BLaER1 (cell line): Measurements from ENCODE around the gene CPNE1.

Source experiments
- H3K27ac ChIP-seq: shearing (Covaris generic); formaldehyde crosslinking; 2 replicates; pipeline ENCODE4 v1.8.1; 2022
- H3K27me3 ChIP-seq: shearing (Covaris generic); formaldehyde crosslinking; 2 replicates; pipeline ENCODE4 v1.8.1; 2022
- H3K36me3 ChIP-seq: shearing (Covaris generic); formaldehyde crosslinking; 2 replicates; pipeline ENCODE4 v1.8.1; 2022
- H3K4me1 ChIP-seq: shearing (Covaris generic); formaldehyde crosslinking; 2 replicates; pipeline ENCODE4 v1.8.1; 2022
- H3K4me2 ChIP-seq: shearing (Covaris generic); formaldehyde crosslinking; 2 replicates; pipeline ENCODE4 v1.8.1; 2022
- H3K4me3 ChIP-seq: shearing (Covaris generic); formaldehyde crosslinking; 2 replicates; pipeline ENCODE4 v1.8.1; 2022
- H3K9ac ChIP-seq: shearing (Covaris generic); formaldehyde crosslinking; 2 replicates; pipeline ENCODE4 v1.8.1; 2022
- H3K9me3 ChIP-seq: shearing (Covaris generic); formaldehyde crosslinking; 2 replicates; pipeline ENCODE4 v1.8.1; 2022
- H4K20me1 ChIP-seq: shearing (Covaris generic); formaldehyde crosslinking; 2 replicates; pipeline ENCODE4 v1.8.1; 2022
- Cebpa-rat ChIP-seq: shearing (Covaris generic); IDR thresholded peaks from 2 replicates; pipeline ENCODE4 v1.8.1; 2022

The CPNE1 gene

DNA sequence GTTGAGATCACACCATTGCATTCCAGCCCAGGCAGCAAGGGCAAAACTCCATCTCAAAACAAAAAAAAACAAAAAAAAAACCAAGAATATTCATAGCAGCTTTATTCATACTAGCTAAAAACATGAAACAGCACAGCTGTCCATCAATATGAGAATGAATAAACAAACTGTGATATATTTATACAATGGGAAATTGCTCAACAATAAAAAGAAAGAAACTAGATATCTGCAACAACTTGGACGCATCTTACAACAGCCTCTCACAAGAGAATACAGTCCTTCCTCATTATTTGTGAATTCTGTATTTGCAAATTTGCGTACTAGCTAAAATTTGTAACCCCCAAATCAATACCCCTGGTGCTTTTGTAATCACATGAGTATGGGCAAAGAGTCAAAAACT is 77.3 kb downstream of the CPNE1 start:
- H3K4me2 ChIP-seq, result no peak overlapping the region
- no peak overlapping the region for H3K4me3 ChIP-seq
- no peaks in the 10 kb centered on the region for H3K27me3 ChIP-seq
- H3K36me3 ChIP-seq, result peaks cover under 1% of the 10 kb centered on the region; the same call in 1 of the 2 replicates
- H4K20me1 ChIP-seq, result no peaks in the 10 kb centered on the region
- H3K9me3 ChIP-seq, result 0 out of 2 replicates have a peak, but pooled peaks cover under 1% of the 10 kb centered on the region
- H3K4me1 ChIP-seq, result peaks cover 7% of the 10 kb centered on the region
- no peak for TF ChIP-seq Cebpa-rat
- no peak overlapping the region for H3K9ac ChIP-seq
- no peak overlapping the region for H3K27ac ChIP-seq

DNA sequence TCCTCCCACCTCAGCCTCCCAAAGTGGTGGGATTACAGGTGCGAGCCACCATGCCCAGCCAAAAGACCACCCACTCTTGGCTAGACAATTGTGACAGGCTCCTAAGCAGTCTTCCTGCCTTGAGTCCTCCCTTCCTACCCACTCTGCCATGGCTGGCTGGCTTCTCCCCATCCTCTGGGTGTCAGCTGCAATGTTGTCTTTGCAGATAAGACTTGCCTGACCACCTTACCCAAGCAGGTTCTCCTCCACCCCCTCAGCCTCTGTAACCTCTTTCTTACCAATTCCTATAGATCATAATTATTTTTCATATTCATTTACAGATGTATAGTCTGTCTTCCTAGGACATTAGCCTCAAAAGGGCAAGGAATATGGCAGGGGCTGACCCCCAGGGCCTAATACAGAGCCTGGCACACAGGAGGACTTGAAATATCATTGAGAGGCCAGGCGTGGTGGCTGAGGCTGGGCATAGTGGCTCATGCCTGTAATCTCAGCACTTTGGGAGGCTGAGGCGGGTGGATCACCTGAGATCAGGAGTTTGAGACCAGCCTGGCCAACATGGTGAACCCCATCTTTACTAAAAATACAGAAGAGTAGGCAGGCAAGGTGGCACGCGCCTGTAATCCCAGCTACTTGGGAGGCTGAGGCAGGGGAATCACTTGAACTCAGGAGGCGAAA is 77.8 kb downstream of the CPNE1 start:
- Histone ChIP-seq H3K9ac (no peak overlapping the region), H3K9me3 (peaks cover 6% of the 10 kb centered on the region; the same call in 1 of the 2 replicates), H3K27ac (no peak overlapping the region), H3K4me2 (no peak overlapping the region), H3K27me3 (no peaks in the 10 kb centered on the region), H3K36me3 (peaks cover 4% of the 10 kb centered on the region; the same call in 1 of the 2 replicates), H4K20me1 (no peaks in the 10 kb centered on the region), H3K4me1 (peaks cover 2% of the 10 kb centered on the region), H3K4me3 (no peak overlapping the region)
- TF ChIP-seq Cebpa-rat, result no peak

DNA sequence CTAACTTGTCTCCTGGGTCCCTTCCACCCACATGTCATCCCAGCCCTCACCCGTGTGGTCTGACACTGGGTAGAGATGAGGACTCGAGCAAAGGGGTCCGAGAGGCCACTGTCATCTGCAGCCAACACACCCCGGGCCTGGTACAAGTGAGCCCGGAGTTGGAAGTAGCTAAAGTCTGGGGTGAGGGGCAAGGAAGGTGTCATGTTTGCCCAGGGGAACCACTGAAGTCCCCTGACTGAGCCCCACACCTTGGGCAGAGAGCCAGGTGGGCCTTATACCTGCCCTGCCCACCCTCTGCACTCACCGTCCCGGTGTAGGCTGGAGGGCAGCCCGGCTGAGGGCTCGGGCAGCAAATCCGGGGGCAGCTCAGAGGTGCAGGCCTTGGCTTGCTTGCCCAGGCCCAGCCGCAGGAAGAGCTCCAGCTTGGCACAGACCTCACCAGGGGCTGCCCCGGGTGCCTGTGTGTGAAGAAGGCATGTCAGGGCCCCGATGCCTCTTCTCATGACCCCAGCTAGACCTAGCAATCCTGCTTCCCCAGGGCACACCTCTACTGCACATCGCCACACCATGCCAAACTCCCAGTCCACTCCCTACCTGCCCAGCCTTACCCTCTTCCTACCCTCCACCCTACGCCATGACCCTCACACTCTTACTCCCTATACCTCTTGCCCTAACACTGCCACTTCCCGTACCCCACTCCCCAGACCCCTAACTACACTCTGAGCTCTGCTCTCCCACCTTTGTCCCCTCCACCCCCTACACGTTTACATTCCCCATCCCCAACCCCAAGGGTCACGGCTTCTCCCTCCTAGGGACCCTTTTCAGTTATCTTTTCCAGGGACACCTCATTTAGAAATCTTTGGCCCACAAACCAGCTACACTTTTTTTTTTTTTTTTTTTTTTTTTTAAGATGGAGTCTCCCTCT is 80.8 kb downstream of the CPNE1 start:
- no peak for TF ChIP-seq Cebpa-rat
- Histone ChIP-seq H3K27ac (no peak overlapping the region), H3K4me2 (no peak overlapping the region), H3K4me1 (no peaks in the 10 kb centered on the region), H3K36me3 (peaks cover 4% of the 10 kb centered on the region; the same call in 1 of the 2 replicates), H3K4me3 (no peak overlapping the region), H3K27me3 (no peaks in the 10 kb centered on the region), H3K9ac (no peak overlapping the region), H4K20me1 (no peaks in the 10 kb centered on the region), H3K9me3 (peaks cover 14% of the 10 kb centered on the region)

DNA sequence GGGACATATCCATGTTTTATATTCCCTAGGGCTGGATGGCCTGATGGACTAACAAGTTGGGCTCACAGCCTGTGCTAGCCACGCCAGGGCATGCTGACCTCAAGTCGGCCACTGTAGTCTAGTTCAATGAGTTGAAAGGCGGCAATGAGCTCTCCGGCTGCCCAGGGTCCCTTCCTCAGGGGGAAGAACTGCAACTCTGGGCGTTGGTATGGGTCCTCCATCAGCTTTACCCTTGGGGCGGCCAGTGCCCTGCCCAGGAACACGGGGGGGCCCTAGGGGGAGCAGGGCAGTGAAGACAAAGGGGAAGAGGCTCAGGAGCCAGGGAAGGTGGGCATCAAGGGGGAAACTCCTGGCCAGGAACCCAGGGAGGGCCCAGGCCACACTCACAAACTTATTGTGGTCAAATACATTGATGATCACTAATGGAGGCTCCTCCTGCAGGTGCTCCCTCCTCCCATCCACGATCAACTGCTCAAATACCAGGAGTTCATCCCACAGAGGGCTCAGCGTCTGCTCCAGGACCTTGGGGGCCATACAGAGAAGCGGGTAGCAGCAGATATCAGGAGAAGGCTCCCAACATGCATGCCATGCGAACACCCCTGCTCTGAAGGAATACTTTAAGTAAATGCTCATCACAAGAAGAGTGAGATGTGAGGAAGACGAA is 81.8 kb downstream of the CPNE1 start:
- Histone ChIP-seq H3K27ac (no peak overlapping the region), H3K27me3 (no peaks in the 10 kb centered on the region), H3K4me2 (no peak overlapping the region), H3K4me3 (no peak overlapping the region), H3K9ac (no peak overlapping the region), H3K36me3 (peaks cover 4% of the 10 kb centered on the region; the same call in 1 of the 2 replicates), H3K9me3 (peaks cover 14% of the 10 kb centered on the region), H3K4me1 (no peaks in the 10 kb centered on the region), H4K20me1 (no peaks in the 10 kb centered on the region)
- no peak for TF ChIP-seq Cebpa-rat

DNA sequence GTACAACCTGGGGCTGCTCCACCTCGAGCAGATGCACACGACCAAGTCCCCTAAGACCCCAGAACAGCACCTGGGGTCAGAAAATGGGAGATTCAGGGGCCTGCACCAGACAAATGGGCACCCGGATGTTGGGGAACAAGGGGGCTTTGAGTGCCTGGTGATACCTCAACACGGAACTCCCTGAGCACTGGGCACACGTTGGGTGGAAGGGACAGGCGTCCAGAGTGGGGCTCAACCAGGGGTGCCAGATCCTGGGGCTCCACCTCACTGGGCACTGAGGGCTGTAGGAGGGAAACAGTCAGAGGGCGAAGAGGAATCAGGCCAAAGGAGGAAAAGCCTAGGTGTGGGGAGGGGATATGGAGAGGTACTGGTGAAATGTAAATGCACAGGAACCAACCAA is 82.6 kb downstream of the CPNE1 start:
- Histone ChIP-seq H4K20me1 (no peaks in the 10 kb centered on the region), H3K4me2 (no peak overlapping the region), H3K9me3 (peaks cover 14% of the 10 kb centered on the region), H3K27ac (no peak overlapping the region), H3K9ac (no peak overlapping the region), H3K4me3 (no peak overlapping the region), H3K27me3 (no peaks in the 10 kb centered on the region), H3K36me3 (peaks cover 4% of the 10 kb centered on the region; the same call in 1 of the 2 replicates), H3K4me1 (no peaks in the 10 kb centered on the region)
- no peak for TF ChIP-seq Cebpa-rat

DNA sequence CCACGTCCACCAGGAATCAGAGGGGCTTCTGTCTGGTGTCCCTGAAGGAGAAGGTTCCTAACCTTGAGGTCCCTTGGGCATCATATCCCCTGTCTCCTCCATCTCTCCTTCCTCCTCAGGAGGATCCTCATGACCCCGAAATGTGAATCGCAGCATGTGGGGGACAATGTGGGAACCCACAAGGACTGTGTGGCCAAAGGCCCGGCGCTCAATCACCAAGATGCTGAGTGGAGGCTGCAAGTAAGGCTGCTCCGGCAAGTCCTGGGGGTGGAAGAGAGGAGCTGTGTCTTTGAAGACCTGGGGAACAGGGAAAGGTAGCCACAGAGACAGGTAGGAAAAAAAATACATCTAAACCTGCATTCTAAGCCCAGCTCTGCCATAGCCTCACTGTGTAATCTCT is 85.5 kb downstream of the CPNE1 start:
- H3K4me3 ChIP-seq, result no peak overlapping the region
- peaks cover 14% of the 10 kb centered on the region for H3K9me3 ChIP-seq
- H3K27ac ChIP-seq, result no peak overlapping the region
- H3K4me1 ChIP-seq, result no peaks in the 10 kb centered on the region
- peaks cover 4% of the 10 kb centered on the region; the same call in 1 of the 2 replicates for H3K36me3 ChIP-seq
- TF ChIP-seq Cebpa-rat, result no peak
- no peaks in the 10 kb centered on the region for H4K20me1 ChIP-seq
- no peak overlapping the region for H3K9ac ChIP-seq
- no peak overlapping the region for H3K4me2 ChIP-seq
- no peaks in the 10 kb centered on the region for H3K27me3 ChIP-seq

DNA sequence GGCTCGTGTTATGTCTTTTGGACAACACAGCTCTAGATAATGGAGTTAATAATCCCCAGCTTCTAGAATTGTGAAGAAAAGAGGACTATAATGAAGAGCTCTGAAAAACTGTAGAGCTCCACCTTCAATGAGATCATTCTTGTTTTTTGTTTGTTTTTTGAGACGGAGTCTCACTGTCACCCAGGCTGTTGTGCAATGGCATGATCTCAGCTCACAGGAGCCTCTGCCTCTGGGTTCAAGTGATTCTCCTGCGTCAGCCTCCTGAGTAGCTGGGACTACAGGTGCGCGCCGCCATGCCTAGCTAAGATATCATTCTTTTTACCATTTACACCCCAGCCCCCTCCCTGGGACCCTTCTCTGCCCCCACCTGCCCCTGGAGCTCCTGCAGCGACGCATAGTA is 86.2 kb downstream of the CPNE1 start:
- Histone ChIP-seq H3K9ac (no peak overlapping the region), H3K9me3 (peaks cover 17% of the 10 kb centered on the region), H3K36me3 (peaks cover 4% of the 10 kb centered on the region; the same call in 1 of the 2 replicates), H3K27ac (no peak overlapping the region), H3K27me3 (no peaks in the 10 kb centered on the region), H3K4me3 (no peak overlapping the region), H3K4me2 (no peak overlapping the region), H3K4me1 (no peaks in the 10 kb centered on the region), H4K20me1 (no peaks in the 10 kb centered on the region)
- TF ChIP-seq Cebpa-rat, result no peak

DNA sequence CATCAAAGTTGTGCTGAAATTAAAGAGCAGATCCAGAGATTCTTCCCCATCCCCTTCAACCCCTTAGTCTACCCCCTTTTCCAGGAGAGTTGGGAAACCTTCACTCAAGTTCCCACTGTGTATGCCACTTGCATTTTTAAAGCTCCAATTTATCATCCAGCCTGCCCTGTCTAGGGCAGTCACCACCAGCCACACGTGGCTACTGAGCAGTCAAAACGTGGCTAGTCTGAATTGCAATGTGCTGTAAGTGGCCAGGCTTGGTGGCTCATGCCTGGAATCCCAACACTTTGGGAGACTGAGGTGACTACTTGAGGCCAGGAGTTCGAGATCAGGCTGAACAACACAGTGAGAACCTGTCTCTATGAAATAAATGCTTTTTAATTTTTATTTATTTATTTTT is 87.9 kb downstream of the CPNE1 start:
- Histone ChIP-seq H3K27me3 (no peaks in the 10 kb centered on the region), H3K27ac (no peak overlapping the region), H3K36me3 (0 out of 2 replicates have a peak, but pooled peaks cover 4% of the 10 kb centered on the region), H3K4me3 (no peak overlapping the region), H3K9me3 (peaks cover 23% of the 10 kb centered on the region), H4K20me1 (no peaks in the 10 kb centered on the region), H3K9ac (no peak overlapping the region), H3K4me2 (no peak overlapping the region), H3K4me1 (no peaks in the 10 kb centered on the region)
- TF ChIP-seq Cebpa-rat, result no peak
